Upper lobe of left lung (tissue), 6 donors: ENCODE data around the gene TRIL. TPM values are rescaled to one million over a fixed set of nuclear protein-coding genes. Genes with fewer than 3 reads are reported as not detected.

Source experiments
- ATAC-seq, 2 donors: fragments of 200-7000 bp; cut with Tn5 transposase; one replicate each; pipeline ENCODE4 v1.9.1; 2022; ENCODE audit warnings: mild to moderate bottlenecking in 2 of 2, moderate library complexity in 2 of 2; ENCODE audit not compliant: low FRiP score in 2 of 2
- DNase-seq, 2 donors: peaks; one replicate each; pipeline ENCODE4 v3.0.0-alpha.2; 2019 to 2020
- H3K27ac ChIP-seq, 4 donors: fragments of 200-600 bp; sonication (generic); one replicate each; pipeline ENCODE4 v1.5.1; 2016 to 2019
- H3K27me3 ChIP-seq, 4 donors: fragments of 200-600 bp; sonication (generic); one replicate each; pipeline ENCODE4 v1.5.1; 2017 to 2019
- H3K36me3 ChIP-seq, 4 donors: fragments of 200-600 bp; sonication (generic); one replicate each; pipeline ENCODE4 v1.5.1; 2016 to 2019
- H3K4me1 ChIP-seq, 4 donors: fragments of 200-600 bp; sonication (generic); one replicate each; pipeline ENCODE4 v1.5.1; 2018 to 2019
- H3K4me3 ChIP-seq, 4 donors: fragments of 200-600 bp; sonication (generic); one replicate each; pipeline ENCODE4 v1.5.1; 2017 to 2019; ENCODE audit warnings: mild to moderate bottlenecking in 2 of 4, moderate library complexity in 1 of 4
- H3K9me3 ChIP-seq, 4 donors: fragments of 200-600 bp; sonication (generic); one replicate each; pipeline ENCODE4 v1.5.1; 2018 to 2019
- EP300 ChIP-seq, 4 donors: sonication (generic); formaldehyde crosslinking; IDR thresholded peaks; one replicate each; pipeline ENCODE4 v1.5.1; 2017; ENCODE audit warnings: antibody characterized with exemption in 4 of 4, control low read depth in 2 of 4
- POLR2A ChIP-seq, 4 donors: fragments of 450-650 bp; IDR thresholded peaks; one replicate each; pipeline ENCODE4 v1.5.1; 2016 to 2017; ENCODE audit warnings: antibody characterized with exemption in 4 of 4, mild to moderate bottlenecking in 2 of 4
- POLR2AphosphoS5 ChIP-seq, 2 donors: sonication (generic); formaldehyde crosslinking; IDR thresholded peaks; one replicate each; pipeline ENCODE4 v1.5.1; 2017; ENCODE audit warnings: antibody characterized with exemption in 2 of 2
- WGBS, 2 donors: methylation state at CpG; one replicate each; pipeline ENCODE4 v1.1.5; 2017 to 2018; 5-methylcytosine and 5-hydroxymethylcytosine counted together
- total RNA-seq, 6 donors: library from RNA; depleted of rRNA in 4 of 6; stranded (reverse); fragments of >200 nt in 4 of 6; gene quantifications; one replicate each; pipeline versions ENCODE4 v1.1.0 to v1.2.1, GENCODE V29; 2016 to 2021
- TF ChIP-seq, protein P1 (sequence below), 6 experiments: fragments of 450-650 bp in 4 of 6; fragments of 200-600 bp in 2 of 6; sonication (generic) in 2 of 6; IDR thresholded peaks; one replicate each; pipeline ENCODE4 v1.5.1; 2016 to 2019; ENCODE audit warnings: antibody characterized with exemption in 6 of 6
- donor health status: DM: no; HTN: no; CAD: no; lungs with moderate emphysema.
- donor health status: DM: no; HTN: yes; CAD: no; lungs with severe emphysema.

Gene TRIL
- total RNA-seq, 6 donors from 2014 or later, result 2.8 to 11.0 (median 5.6) TPM

DNA sequence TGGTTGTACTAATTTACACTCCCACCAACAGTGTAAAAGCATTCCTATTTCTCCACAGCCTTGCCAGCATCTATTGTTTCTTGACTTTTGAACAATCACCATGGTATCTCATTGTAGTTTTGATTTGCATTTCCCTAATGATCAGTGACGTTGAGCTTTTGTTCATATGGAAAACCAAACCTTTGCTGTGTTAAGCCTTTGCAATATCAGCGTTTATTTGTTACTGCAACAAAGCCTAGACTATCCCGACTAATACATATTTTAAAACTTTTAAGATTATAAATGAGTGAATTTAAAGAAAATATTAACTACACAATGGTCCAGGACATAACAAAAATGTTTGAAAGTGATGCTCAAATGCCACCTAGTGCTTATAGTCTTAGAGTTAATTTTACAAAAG lies 26.6 kb downstream of the TRIL start:
- no peaks in the 10 kb centered on the region for H3K36me3 ChIP-seq
- H3K4me1 ChIP-seq, result peaks cover 3 to 18% (median 7%) of the 10 kb centered on the region in 4 donors
- DNase-seq (no peak), ATAC-seq (no peak)
- H3K27me3 ChIP-seq, result no peaks in the 10 kb centered on the region
- no peak overlapping the region for H3K4me3 ChIP-seq
- no peak overlapping the region for H3K27ac ChIP-seq
- TF ChIP-seq POLR2A (IDR thresholded peaks at IDR 0.05) (no peak), POLR2AphosphoS5 (IDR thresholded peaks at IDR 0.05) (no peak), EP300 (IDR thresholded peaks at IDR 0.05) (no peak)
- WGBS, 2 donors, result 81 to 87% methylated on average over 3 of the region's 3 CpGs
- no peaks in the 10 kb centered on the region for H3K9me3 ChIP-seq

DNA sequence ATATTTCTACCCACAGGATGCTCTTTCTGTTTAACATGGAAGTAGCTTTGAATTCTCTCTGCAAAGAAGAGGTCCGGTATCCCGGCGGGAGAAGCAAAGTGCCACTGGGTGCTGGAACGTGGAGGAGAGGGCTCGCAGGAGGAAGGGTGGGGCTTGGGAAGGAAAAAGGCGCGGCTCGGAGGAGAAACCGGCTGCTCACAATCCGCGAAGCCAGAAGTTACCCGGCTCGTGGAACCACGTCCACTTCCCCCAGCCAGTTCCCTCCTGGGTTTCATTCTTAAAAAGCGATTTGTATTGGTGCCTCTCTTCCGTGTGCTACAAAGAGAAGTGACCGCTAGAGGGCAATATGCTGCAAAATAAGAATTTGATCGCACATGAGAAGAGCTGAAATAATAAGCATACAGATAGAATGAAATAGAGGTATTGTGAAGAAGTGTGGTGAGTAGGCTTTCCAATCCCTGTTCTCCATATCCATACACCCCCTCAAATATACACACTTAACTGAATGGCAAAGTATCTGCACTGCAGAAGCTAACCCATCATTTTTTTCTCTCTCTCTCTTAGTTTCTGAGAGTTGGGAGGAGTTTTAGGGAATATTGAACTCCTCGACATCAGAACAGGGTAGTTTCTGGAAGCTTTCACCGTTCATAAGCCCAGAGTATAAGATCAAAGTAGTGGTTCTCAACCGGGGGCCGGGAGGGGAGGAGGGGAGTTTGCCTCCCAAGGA lies 31.1 kb downstream of the TRIL start:
- Histone ChIP-seq H3K27me3 (no peaks in the 10 kb centered on the region), H3K4me3 (peak overlapping the region in 3 of 4 donors; percentile 37 to 56 (median 50)), H3K27ac (peak overlapping the region in 2 of 4 donors; percentile 13 to 20), H3K36me3 (no peaks in the 10 kb centered on the region), H3K9me3 (no peaks in the 10 kb centered on the region), H3K4me1 (peaks cover 7 to 23% (median 11%) of the 10 kb centered on the region in 4 donors)
- peak; percentile 88 to 95 for ATAC-seq
- 1 to 3% methylated on average over 22 of the region's 22 CpGs for WGBS, 2 donors
- no peak for TF ChIP-seq EP300 (IDR thresholded peaks at IDR 0.05)
- TF ChIP-seq POLR2AphosphoS5 (IDR thresholded peaks at IDR 0.05), result no peak
- TF ChIP-seq, protein P1, sequence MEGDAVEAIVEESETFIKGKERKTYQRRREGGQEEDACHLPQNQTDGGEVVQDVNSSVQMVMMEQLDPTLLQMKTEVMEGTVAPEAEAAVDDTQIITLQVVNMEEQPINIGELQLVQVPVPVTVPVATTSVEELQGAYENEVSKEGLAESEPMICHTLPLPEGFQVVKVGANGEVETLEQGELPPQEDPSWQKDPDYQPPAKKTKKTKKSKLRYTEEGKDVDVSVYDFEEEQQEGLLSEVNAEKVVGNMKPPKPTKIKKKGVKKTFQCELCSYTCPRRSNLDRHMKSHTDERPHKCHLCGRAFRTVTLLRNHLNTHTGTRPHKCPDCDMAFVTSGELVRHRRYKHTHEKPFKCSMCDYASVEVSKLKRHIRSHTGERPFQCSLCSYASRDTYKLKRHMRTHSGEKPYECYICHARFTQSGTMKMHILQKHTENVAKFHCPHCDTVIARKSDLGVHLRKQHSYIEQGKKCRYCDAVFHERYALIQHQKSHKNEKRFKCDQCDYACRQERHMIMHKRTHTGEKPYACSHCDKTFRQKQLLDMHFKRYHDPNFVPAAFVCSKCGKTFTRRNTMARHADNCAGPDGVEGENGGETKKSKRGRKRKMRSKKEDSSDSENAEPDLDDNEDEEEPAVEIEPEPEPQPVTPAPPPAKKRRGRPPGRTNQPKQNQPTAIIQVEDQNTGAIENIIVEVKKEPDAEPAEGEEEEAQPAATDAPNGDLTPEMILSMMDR (IDR thresholded peaks at IDR 0.05), result peak; percentile 53 to 88 (median 79)
- TF ChIP-seq POLR2A (IDR thresholded peaks at IDR 0.05), result no peak
- peak; percentile 37 to 69 for DNase-seq

DNA sequence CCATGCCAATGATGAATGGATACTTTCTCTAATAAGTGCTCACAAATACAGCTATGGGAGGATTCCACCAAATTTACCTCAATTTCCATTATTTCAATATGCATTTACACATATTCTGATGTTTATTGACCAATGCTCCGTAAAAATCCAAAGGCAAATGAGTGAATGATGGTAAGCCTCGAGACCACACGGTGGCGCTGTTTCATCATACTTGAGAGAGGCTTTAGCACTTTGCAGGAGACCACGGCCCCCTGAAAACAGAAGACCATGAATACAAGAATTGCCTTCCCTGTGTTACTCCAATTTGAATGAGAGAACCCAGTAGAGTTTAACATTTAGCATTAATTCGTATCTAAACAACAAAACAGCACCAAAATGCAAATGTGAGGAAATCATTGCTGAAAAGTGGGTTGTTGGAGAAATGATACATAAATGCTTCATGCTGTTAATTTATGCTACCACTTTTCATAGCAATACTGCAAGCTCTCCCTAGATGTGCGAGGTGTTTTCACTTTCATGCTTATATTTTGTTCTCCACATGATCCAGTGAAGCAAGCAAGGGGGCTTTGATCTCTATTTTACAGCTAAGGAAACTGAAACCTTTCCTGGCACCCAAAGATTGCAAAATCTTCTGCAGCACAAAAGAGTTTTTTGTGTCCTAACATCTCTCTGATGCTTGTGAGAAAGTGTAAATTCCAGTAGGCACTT lies 35.4 kb downstream of the TRIL start:
- TF ChIP-seq, protein P1 (IDR thresholded peaks at IDR 0.05), result peak; percentile 51 to 83 (median 79)
- no peak for TF ChIP-seq POLR2A (IDR thresholded peaks at IDR 0.05)
- Histone ChIP-seq H3K4me3 (no peak overlapping the region), H3K27ac (no peak overlapping the region), H3K4me1 (peaks cover 7 to 26% (median 12%) of the 10 kb centered on the region in 4 donors), H3K36me3 (no peaks in the 10 kb centered on the region), H3K9me3 (no peaks in the 10 kb centered on the region), H3K27me3 (no peaks in the 10 kb centered on the region)
- DNase-seq (peak in 1 of 2 donors; percentile 54), ATAC-seq (peak; percentile 73 to 86)
- WGBS, 2 donors, result 3 to 6% methylated on average over 7 of the region's 7 CpGs

DNA sequence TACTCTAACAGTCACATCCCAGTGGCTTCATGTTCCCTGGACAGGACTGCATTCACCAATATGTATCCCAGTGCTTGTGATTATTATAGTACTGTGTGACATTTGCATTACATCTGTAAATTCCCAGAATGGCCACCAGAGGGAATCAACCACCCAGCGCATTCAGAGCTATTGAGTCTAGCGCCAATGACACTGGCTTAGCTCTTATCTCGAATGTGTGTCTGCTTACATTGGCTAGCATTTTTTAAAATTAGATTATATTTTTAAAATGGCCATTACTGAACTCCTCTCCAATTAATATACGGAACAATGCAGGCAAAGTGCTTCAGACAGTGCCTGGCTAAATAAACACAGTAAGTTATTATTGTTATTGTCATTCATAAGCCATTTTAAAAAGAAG lies 36.3 kb downstream of the TRIL start:
- peaks cover 7 to 21% (median 9%) of the 10 kb centered on the region in 4 donors for H3K4me1 ChIP-seq
- no peaks in the 10 kb centered on the region for H3K9me3 ChIP-seq
- peak; percentile 88 to 95 for ATAC-seq
- no peak overlapping the region for H3K27ac ChIP-seq
- TF ChIP-seq EP300 (IDR thresholded peaks at IDR 0.05) (no peak), POLR2A (IDR thresholded peaks at IDR 0.05) (no peak), POLR2AphosphoS5 (IDR thresholded peaks at IDR 0.05) (no peak)
- TF ChIP-seq, protein P1 (IDR thresholded peaks at IDR 0.05), result peak; percentile 74 to 91 (median 87)
- no peak overlapping the region for H3K4me3 ChIP-seq
- peak in 1 of 2 donors; percentile 32 for DNase-seq
- H3K27me3 ChIP-seq, result no peaks in the 10 kb centered on the region
- no peaks in the 10 kb centered on the region for H3K36me3 ChIP-seq
- WGBS, 2 donors, result 0 to 2% methylated on average over 4 of the region's 4 CpGs

DNA sequence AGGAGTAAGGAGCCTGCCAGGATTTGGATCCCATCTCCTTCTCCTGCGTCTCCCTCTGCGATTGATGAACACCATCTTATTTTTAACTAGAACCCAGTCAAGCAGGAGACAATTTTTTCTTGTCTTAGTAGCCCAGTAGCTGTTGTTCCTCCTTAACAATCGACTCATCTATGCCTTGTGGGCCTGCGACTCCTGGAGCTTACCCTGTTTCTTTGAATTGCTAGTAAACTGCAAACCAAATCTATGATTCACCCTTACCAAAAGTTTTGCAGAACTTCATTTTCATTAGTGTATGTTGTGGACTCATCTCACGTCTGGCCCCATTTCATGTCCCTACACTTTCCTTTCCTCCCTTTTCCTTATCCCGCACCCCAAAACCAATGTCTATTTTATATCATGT lies 37.7 kb downstream of the TRIL start:
- H3K36me3 ChIP-seq, result no peaks in the 10 kb centered on the region
- peaks cover 3 to 14% (median 8%) of the 10 kb centered on the region in 4 donors for H3K4me1 ChIP-seq
- 91 to 92% methylated on average over 6 of the region's 6 CpGs for WGBS, 2 donors
- no peaks in the 10 kb centered on the region for H3K27me3 ChIP-seq
- ATAC-seq, result no peak
- no peak overlapping the region for H3K4me3 ChIP-seq
- TF ChIP-seq POLR2AphosphoS5 (IDR thresholded peaks at IDR 0.05), result no peak
- no peak for TF ChIP-seq EP300 (IDR thresholded peaks at IDR 0.05)
- TF ChIP-seq, protein P1 (IDR thresholded peaks at IDR 0.05), result no peak
- no peak for TF ChIP-seq POLR2A (IDR thresholded peaks at IDR 0.05)
- no peak for DNase-seq
- H3K9me3 ChIP-seq, result no peaks in the 10 kb centered on the region
- H3K27ac ChIP-seq, result no peak overlapping the region
